Osteoblast (primary cell): ENCODE results near the gene LMBR1L. TPM values are rescaled to one million over a fixed set of nuclear protein-coding genes. Genes with fewer than 3 reads are reported as not detected.
A peak's percentile ranks its signal among the peaks of the same experiment; 100 is the strongest.
"Not testable (repeated sequence)": the region's sequence is repeated elsewhere in the genome, so short reads cannot be mapped to it uniquely, and the experiment has no call there.

Experiments
- DNase-seq: peaks from one replicate; pipeline ENCODE4 v3.0.0; 2011; ENCODE audit warnings: low spot score, mixed read lengths; ENCODE audit not compliant: insufficient read length; ENCODE audit errors: missing footprints
- H2AFZ ChIP-seq: 2 replicates; pipeline ENCODE4 v1.6.0; 2011; ENCODE audit warnings: mild to moderate bottlenecking, low read length
- H3K27ac ChIP-seq: 2 replicates; pipeline ENCODE4 v1.5.1; 2011; ENCODE audit warnings: mild to moderate bottlenecking, low read depth, low read length, moderate library complexity
- H3K27me3 ChIP-seq: 2 replicates; pipeline ENCODE4 v1.6.0; 2012; ENCODE audit warnings: mild to moderate bottlenecking, control low read depth, inconsistent platforms, low read length, moderate library complexity; ENCODE audit not compliant: insufficient read depth
- H3K36me3 ChIP-seq: 2 replicates; pipeline ENCODE4 v1.5.1; 2011; ENCODE audit warnings: mild to moderate bottlenecking, low read length, control low read depth, moderate library complexity; ENCODE audit not compliant: insufficient read depth
- H3K4me1 ChIP-seq: 2 replicates; pipeline ENCODE4 v1.5.1; 2011; ENCODE audit warnings: mild to moderate bottlenecking, low read length, control low read depth, moderate library complexity; ENCODE audit not compliant: insufficient read depth
- H3K4me2 ChIP-seq: 2 replicates; pipeline ENCODE4 v1.6.0; 2011; ENCODE audit warnings: mild to moderate bottlenecking, low read length; ENCODE audit not compliant: insufficient read depth
- H3K4me3 ChIP-seq: fragments of 200-600 bp; sonication (generic); 3 replicates; pipeline ENCODE4 v1.5.1; 2012; ENCODE audit warnings: mild to moderate bottlenecking, low read length, inconsistent platforms; ENCODE audit not compliant: insufficient read depth
- H3K79me2 ChIP-seq: 2 replicates; pipeline ENCODE4 v1.6.0; 2012; ENCODE audit warnings: mild to moderate bottlenecking, low read length, control low read depth, inconsistent platforms; ENCODE audit not compliant: insufficient read depth
- H3K9me3 ChIP-seq: 2 replicates; pipeline ENCODE4 v1.5.1; 2011; ENCODE audit warnings: low read depth, low read length, control low read depth
- H4K20me1 ChIP-seq: 2 replicates; pipeline ENCODE4 v1.6.0; 2012; ENCODE audit warnings: mild to moderate bottlenecking, low read length, control low read depth; ENCODE audit not compliant: insufficient read depth
- CTCF ChIP-seq: IDR thresholded peaks from 2 replicates; pipeline ENCODE4 v1.5.1; 2011; ENCODE audit warnings: mild to moderate bottlenecking, low read depth, low read length, moderate library complexity; ENCODE audit errors: extremely low read depth
- total RNA-seq: library from RNA; depleted of rRNA; stranded (reverse); fragments of >200 nt; gene quantifications from 2 replicates; pipeline ENCODE4 v1.2.3, GENCODE V29; 2012

Gene LMBR1L
- total RNA-seq, 1 donor = 57.2 TPM

GRCh38 chr12:49064767-49065152 lies 45.9 kb downstream of the LMBR1L start:
- H3K9me3 ChIP-seq = no peaks in the 10 kb centered on the region
- no peak for DNase-seq
- no peak for TF ChIP-seq CTCF

GRCh38 chr12:49061916-49062315 lies 48.7 kb downstream of the LMBR1L start:
- Histone ChIP-seq H4K20me1 (peaks cover 25% of the 10 kb centered on the region), H3K4me1 (peaks cover 30% of the 10 kb centered on the region), H3K79me2 (peaks cover 43% of the 10 kb centered on the region)
- not testable (repeated sequence) for H3K4me2 ChIP-seq, DNase-seq, H3K27ac ChIP-seq, H3K4me3 ChIP-seq, H3K36me3 ChIP-seq, H3K27me3 ChIP-seq, H3K9me3 ChIP-seq, H2AFZ ChIP-seq

More at GRCh38 chr12:49064767-49065152, 45.9 kb downstream of the LMBR1L start:
- Histone ChIP-seq H3K27me3 (no peaks in the 10 kb centered on the region), H3K4me3 (no peak overlapping the region), H3K4me2 (no peak overlapping the region), H2AFZ (no peak overlapping the region), H3K79me2 (peaks cover 15% of the 10 kb centered on the region), H3K4me1 (peaks cover 14% of the 10 kb centered on the region), H3K27ac (no peak overlapping the region), H4K20me1 (no peaks in the 10 kb centered on the region), H3K36me3 (no peaks in the 10 kb centered on the region)

- peak; percentile 91 for DNase-seq
- no peak for TF ChIP-seq CTCF
- Histone ChIP-seq H3K79me2 (peaks cover 50% of the 10 kb centered on the region), H3K36me3 (no peaks in the 10 kb centered on the region), H3K4me1 (peaks cover 37% of the 10 kb centered on the region), H3K9me3 (no peaks in the 10 kb centered on the region), H2AFZ (peak overlapping the region; percentile 97), H3K27me3 (no peaks in the 10 kb centered on the region), H4K20me1 (peaks cover 32% of the 10 kb centered on the region), H3K27ac (peak overlapping the region; percentile 89), H3K4me2 (peak overlapping the region; percentile 95), H3K4me3 (peak overlapping the region; percentile 93)
Observed at GRCh38 chr12:49061157-49061650, 49.4 kb downstream of the LMBR1L start.

- Histone ChIP-seq H3K36me3 (no peaks in the 10 kb centered on the region), H3K79me2 (peaks cover 57% of the 10 kb centered on the region), H3K9me3 (no peaks in the 10 kb centered on the region), H3K4me3 (peak within 1 kb of the TSS; percentile 93), H4K20me1 (peaks cover 39% of the 10 kb centered on the region), H3K4me1 (peaks cover 44% of the 10 kb centered on the region), H3K27me3 (no peaks in the 10 kb centered on the region), H3K27ac (peak within 1 kb of the TSS; percentile 89), H2AFZ (peak within 1 kb of the TSS; percentile 97), H3K4me2 (peak within 1 kb of the TSS; percentile 97)
- TF ChIP-seq CTCF = peak; percentile 7
- DNase-seq = peak; percentile 99
Observed at GRCh38 chr12:49060237-49061156, 50.1 kb downstream of the LMBR1L start, which contains the start of gene KMT2D. Gene KMT2D, minus strand, starts transcription at chr12:49060794. Its CDS starts 5,470 bp downstream, at chr12:49055324.
